ENCODE results near the gene SBDS. TPM values are rescaled to one million over a fixed set of nuclear protein-coding genes. Genes with fewer than 3 reads are reported as not detected.

Gene SBDS
- polyA plus RNA-seq, 1 donor (not counting 4 experiments of a cell fraction or from before 2014, with no cell fraction given): 146 TPM

GRCh38 chr7:66950763-66951162, 44.6 kb downstream of the SBDS start:
- Histone ChIP-seq H3K9me3 (ENCODE audit: control insufficient read depth, low read depth, low read length) (no peaks in the 10 kb centered on the region), H3K9me1 (ENCODE audit: control insufficient read depth, extremely low read depth, insufficient read depth, low read length) (no peaks in the 10 kb centered on the region), H3K4me2 (ENCODE audit: control insufficient read depth, extremely low read depth, insufficient read depth, low read depth, low read length) (no peak overlapping the region), H3K79me2 (ENCODE audit: control insufficient read depth, insufficient read depth, low read length) (no peaks in the 10 kb centered on the region), H3K4me3 (ENCODE audit: control insufficient read depth in 2 of 3, extremely low read depth in 1 of 3, insufficient read depth in 2 of 3, low read depth in 1 of 3, low read length in 3 of 3) (no peak overlapping the region), H3K27me3 (ENCODE audit: control insufficient read depth, extremely low read depth, insufficient read depth, low read length) (no peaks in the 10 kb centered on the region), H3K27ac (ENCODE audit: control insufficient read depth, insufficient read depth, low read length) (no peak overlapping the region), H3K4me1 (ENCODE audit: control insufficient read depth, extremely low read depth, insufficient read depth, low read length) (peaks cover 13% of the 10 kb centered on the region), H3K9ac (ENCODE audit: control insufficient read depth, extremely low read depth, insufficient read depth, low read length) (no peak overlapping the region), H3K36me3 (ENCODE audit: control insufficient read depth in 2 of 2, extremely low read depth in 1 of 2, insufficient read depth in 2 of 2, low read length in 2 of 2) (peaks cover 23 to 49% of the 10 kb centered on the region in 2 experiments), H4K20me1 (ENCODE audit: control insufficient read depth, extremely low read depth, insufficient read depth, low read length) (peaks cover 9% of the 10 kb centered on the region), H2AFZ (ENCODE audit: control insufficient read depth, low read length) (no peak overlapping the region)
- dilution Hi-C loops (cut with MboI; ENCODE audit: extremely low pct_ligation_motif_present, low sequenced_read_pairs): no loop called here
- DNase-seq (ENCODE audit: low read depth, low spot score): no peak
- no peak for FAIRE-seq
- no peak for TF ChIP-seq CTCF (optimal IDR thresholded peaks at IDR 0.05 in 1 of 3, IDR thresholded peaks at IDR 0.05 in 1 of 3, conservative IDR thresholded peaks at IDR 0.05 in 1 of 3; ENCODE audit: extremely low read depth in 1 of 3, insufficient read depth in 2 of 3, low read length in 3 of 3)
- TF ChIP-seq EZH2 (IDR thresholded peaks at IDR 0.05; ENCODE audit: low read length): no peak

- TF ChIP-seq EZH2 (IDR thresholded peaks at IDR 0.05; ENCODE audit: low read length) (no peak), CTCF (optimal IDR thresholded peaks at IDR 0.05 in 1 of 3, IDR thresholded peaks at IDR 0.05 in 1 of 3, conservative IDR thresholded peaks at IDR 0.05 in 1 of 3; ENCODE audit: extremely low read depth in 1 of 3, insufficient read depth in 2 of 3, low read length in 3 of 3) (no peak)
- Histone ChIP-seq H3K4me1 (ENCODE audit: control insufficient read depth, extremely low read depth, insufficient read depth, low read length) (peaks cover 13% of the 10 kb centered on the region), H2AFZ (ENCODE audit: control insufficient read depth, low read length) (no peak overlapping the region), H3K36me3 (ENCODE audit: control insufficient read depth in 2 of 2, extremely low read depth in 1 of 2, insufficient read depth in 2 of 2, low read length in 2 of 2) (peaks cover 21 to 47% of the 10 kb centered on the region in 2 experiments), H3K9ac (ENCODE audit: control insufficient read depth, extremely low read depth, insufficient read depth, low read length) (no peak overlapping the region), H3K27ac (ENCODE audit: control insufficient read depth, insufficient read depth, low read length) (no peak overlapping the region), H3K4me3 (ENCODE audit: control insufficient read depth in 2 of 3, extremely low read depth in 1 of 3, insufficient read depth in 2 of 3, low read depth in 1 of 3, low read length in 3 of 3) (no peak overlapping the region), H4K20me1 (ENCODE audit: control insufficient read depth, extremely low read depth, insufficient read depth, low read length) (peaks cover 9% of the 10 kb centered on the region), H3K27me3 (ENCODE audit: control insufficient read depth, extremely low read depth, insufficient read depth, low read length) (no peaks in the 10 kb centered on the region), H3K4me2 (ENCODE audit: control insufficient read depth, extremely low read depth, insufficient read depth, low read depth, low read length) (no peak overlapping the region), H3K79me2 (ENCODE audit: control insufficient read depth, insufficient read depth, low read length) (no peaks in the 10 kb centered on the region), H3K9me1 (ENCODE audit: control insufficient read depth, extremely low read depth, insufficient read depth, low read length) (no peaks in the 10 kb centered on the region), H3K9me3 (ENCODE audit: control insufficient read depth, low read depth, low read length) (no peaks in the 10 kb centered on the region)
- DNase-seq (ENCODE audit: low read depth, low spot score) (no peak), FAIRE-seq (no peak)
- dilution Hi-C loops (cut with MboI; ENCODE audit: extremely low pct_ligation_motif_present, low sequenced_read_pairs): no loop called here
Measured at GRCh38 chr7:66950311-66950710, 45.1 kb downstream of the SBDS start.

Data from keratinocyte (primary cell).